GM19468 (cell line): ENCODE data around the gene PXDC1.
"Not testable (repeated sequence)": the region's sequence is repeated elsewhere in the genome, so short reads cannot be mapped to it uniquely, and the experiment has no call there.

Experiments used
- ATAC-seq: cut with Tn5 transposase; IDR thresholded peaks from one replicate; pipeline ENCODE4 v1.9.1; 2021; ENCODE audit warnings: mild to moderate bottlenecking, moderate library complexity, moderate number of reproducible peaks; ENCODE audit not compliant: unreplicated experiment; ENCODE audit errors: extremely low read depth

Gene PXDC1

DNA sequence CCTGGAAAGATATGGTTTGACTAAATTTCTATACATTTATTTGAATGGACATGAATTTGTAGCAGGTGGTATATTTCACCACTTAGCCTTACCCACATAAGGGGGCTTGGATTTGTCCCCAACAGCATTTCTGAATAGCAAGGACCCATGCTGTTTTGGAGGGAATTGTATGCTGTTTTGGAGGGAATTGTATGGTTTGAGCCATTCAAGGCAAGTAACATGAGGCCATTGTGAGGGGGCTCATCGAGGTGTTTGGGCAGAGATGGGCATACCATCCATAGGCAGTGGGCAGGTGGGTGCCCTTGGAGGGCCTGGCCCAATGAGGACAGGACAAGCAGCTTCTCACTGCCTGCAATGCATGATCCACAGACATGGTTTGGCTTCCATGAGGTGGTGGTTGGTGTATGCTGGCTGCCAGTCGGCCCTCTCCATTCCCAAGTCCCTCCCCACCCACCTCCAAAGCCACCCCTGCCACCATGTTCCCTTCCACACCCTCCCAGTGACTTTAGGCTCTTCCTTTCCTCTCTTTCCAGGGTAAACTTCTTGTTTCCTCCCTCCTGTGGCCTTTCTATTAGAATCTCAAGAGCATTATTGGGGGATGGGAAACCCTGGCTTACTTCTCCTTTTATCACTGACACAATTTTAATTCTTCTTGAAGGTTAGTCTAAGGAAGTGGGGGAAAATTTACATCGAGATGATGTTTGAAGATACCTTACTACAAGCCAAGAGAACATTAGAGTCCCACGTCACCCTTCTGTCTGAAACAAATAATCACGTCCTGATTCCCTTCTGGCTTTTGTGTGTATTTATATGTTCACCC lies 13.2 kb upstream of the PXDC1 start:
- no peak for ATAC-seq

DNA sequence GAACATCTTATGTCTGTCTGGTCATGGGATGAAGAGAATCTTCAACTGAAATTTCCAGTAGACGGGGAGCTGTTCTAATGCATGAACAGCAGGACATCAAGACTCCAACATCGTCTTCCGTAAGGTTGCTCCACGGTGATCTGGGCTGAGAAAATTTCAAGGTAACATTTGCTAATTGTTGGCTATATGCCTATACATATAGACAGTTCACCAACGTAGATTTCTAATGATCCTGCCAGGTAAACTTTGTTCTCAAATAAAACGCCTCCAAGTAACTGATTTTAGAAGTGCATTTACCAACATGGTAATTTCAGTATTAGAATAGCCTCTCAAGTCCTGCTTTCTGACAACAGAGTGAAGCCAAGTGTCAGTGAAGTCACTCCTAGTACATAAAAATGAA lies 11.3 kb upstream of the PXDC1 start:
- no peak for ATAC-seq

DNA sequence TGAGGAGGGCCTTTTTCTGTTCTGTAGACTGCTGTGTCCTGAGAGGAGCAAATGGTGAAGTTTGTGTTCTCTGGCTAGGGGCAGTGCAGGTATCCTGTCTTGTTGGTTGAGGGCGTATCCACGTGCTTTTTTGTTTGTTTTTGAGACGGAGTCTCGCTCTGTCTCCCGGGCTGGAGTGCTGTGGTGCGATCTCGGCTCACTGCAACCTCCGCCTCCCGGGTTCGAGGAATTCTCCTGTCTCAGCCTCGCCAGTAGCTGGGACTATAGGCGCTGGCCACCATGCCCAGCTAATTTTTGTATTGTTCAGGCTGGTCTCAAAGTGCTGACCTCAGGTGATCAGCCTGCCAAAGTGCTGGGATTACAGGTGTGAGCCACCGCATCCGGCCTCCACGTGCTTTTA lies 10.8 kb upstream of the PXDC1 start:
- ATAC-seq = no peak

DNA sequence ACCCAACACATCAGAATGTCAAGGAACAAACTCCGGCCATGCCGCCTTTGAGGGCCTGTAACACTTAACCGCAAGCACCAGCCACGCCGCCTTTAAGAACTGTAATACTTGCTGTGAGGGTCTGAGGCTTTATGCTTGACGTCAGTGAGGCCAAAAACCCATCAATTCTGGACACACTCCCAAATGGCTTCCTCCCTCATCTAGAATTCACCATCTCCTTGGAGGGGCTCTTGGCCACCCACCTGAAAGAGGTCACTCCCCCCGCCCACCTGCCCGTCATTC lies 10.4 kb upstream of the PXDC1 start:
- no peak for ATAC-seq

DNA sequence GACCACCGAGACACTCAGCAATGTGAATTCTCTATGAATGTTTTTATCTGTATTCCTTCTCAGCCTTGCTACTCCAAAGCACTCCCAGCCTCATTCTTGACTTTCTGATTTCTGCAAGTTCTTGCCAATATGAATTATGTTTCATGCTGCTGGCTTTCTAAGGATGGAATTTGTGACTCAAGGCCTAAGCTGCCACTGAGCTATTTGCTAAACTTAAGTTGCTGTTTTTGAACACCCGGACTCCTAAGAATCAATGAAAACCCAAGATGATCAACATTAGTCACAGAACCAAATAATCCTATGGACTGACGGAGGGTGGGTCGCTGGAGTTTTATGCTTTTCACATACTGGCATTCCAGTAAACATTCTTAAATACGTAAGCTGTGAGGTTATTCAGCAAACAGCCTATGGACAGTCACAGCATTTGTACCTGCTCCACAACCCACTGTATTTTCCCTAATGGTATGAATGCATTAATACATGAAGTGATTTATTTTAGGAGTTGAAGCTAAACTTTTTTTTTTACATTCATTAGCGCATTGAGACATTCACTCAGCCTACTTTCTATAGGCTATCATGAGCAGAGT lies 8.2 kb upstream of the PXDC1 start:
- no peak for ATAC-seq

DNA sequence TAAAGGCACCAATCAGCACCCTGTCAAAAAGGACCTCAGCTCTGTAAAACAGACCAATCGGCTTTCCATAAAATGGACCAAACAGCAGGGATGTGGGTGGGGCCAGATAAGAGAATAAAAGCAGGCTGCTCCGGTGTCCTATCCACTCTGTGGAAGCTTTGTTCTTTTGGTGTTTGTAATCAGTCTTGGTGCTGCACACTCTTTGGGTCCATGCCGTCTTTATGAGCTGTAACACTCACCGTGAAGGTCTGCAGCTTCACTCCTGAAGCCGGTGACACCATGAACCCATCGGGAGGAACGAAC lies 7.3 kb upstream of the PXDC1 start:
- ATAC-seq = no peak

DNA sequence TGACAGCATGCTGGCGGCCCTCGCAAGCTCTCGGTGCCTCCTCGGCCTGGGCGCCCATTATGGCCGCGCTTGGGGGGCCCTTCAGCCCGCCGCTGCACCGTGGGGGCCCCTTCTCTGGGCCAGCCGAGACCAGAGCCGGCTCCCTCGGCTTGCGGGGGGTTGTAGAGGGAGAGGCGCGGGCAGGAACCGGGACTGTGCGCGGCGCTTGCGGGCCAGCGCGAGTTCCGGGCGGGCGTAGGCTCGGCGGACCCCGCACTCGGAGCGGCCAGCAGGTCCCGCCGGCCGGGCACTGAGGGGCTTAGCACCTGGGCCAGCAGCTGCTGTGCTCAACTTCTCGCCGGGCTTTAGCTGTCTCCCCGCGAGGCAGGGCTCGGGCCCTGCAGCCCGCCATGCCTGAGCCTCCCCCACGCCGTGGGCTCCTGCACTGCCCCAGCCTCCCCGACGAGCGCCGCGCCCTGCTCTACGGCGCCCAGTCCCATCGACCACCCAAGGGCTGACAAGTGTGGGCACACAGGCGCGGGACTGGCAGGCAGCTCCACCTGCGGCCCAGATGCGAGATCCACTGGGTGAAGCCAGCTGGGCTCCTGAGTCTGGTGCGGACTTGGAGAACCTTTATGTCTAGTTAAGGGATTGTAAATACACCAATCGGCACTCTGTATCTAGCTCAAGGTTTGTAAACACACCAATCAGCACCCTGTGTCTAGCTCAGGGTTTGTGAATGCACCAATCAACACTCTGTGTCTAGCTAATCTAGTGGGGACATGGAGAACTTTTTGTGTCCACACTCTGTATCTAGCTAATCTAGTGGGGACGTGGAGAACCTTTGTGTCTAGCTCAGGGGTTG lies 6.7 kb upstream of the PXDC1 start:
- ATAC-seq = not testable (repeated sequence)

DNA sequence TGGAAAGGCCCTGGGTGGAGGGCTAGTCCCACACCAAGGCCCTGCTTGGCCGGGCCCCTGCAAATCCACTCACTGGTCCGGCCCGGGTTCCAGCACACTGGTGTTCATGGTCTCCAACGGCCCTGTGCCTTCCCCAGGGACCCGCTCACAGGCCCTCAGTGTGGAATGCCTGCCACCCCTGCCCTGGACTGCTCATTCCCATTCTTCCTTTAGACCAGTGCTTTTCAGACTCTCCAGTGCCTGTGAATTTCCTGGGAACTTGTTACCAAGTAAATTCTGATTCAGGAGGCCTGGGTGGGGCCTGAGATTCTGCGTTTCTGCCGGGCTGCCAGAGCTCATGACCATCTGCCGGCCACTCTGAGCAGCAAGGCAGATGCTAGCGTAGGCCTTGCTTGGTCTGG lies 5.7 kb upstream of the PXDC1 start:
- ATAC-seq = no peak

DNA sequence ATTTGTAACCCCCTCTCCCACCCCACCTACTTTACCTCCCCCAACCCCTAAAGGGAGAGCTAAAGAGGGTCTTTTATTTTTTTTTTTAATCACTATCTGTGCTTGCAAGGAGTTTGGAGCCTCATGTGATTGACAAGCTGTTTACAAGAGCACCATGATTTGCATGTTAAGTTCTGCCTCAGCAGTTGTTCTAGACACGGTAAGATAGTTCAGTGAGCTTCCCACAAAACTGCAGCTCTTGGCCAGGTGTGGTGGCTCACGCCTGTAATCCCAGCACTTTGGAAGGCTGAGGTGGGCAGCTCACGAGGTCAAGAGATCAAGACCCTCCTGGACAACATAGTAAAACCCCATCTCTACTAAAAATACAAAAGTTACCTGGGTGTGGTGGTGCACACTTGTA lies 5.0 kb upstream of the PXDC1 start:
- no peak for ATAC-seq

DNA sequence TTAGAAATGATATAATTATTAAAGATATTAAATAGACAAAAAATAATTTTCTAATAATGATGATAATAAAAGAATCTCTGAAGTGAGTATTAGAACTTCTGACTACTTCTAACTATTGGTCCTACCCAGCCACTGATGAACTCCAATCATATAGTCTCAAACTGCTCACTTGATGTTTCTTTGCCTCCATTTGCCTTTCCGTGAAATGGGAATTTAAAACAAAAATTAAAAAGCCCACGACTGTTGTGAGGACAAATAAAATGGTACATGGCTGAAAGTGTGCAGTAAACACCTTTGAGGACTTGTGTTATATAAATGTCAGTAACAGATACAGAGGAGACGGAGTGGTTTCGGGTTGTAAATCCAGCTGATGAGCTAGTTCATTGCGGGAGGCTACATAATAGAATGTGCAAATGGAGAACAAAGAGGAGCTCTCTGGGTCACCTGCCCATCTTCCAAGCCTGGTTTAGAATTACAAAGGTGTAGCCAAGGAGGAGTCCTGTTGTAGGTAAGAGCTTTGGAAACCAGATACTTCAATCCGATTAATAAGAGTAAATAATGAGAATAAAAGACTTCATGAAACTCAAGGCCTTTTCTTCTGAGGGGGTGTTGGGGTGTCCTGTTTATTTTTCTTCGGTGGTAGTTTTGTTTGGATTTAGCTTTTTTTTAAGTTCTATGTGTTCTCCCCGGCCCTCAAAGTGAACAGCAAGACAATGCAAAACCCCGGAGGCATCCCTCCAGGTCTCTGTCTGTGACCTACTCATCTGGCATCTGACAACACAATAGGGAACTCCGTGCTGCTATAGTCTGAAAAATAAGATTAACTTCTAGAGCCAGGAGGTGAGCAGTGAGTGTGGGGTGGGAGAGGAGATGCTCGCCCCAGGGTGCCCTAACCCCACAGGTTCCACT lies 4.4 kb upstream of the PXDC1 start:
- no peak for ATAC-seq

DNA sequence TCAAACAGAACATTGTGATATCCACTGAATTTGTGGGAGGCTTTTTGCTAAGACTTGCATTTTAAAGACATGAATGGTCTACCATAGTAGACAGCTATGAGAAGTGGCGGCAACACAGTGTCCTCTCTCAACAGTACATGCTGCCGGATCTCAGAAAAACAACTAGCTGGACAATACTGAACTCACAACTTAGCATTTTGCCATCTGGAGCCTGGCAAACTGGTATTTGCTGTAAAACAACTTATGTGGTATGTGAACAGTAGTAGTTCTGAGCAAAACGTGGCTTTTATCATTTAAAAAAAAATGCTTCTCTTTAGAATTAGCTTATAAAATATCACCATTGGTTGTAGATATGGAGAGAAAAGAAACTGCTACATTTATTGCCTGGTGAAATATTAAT lies 3.3 kb upstream of the PXDC1 start:
- no peak for ATAC-seq

DNA sequence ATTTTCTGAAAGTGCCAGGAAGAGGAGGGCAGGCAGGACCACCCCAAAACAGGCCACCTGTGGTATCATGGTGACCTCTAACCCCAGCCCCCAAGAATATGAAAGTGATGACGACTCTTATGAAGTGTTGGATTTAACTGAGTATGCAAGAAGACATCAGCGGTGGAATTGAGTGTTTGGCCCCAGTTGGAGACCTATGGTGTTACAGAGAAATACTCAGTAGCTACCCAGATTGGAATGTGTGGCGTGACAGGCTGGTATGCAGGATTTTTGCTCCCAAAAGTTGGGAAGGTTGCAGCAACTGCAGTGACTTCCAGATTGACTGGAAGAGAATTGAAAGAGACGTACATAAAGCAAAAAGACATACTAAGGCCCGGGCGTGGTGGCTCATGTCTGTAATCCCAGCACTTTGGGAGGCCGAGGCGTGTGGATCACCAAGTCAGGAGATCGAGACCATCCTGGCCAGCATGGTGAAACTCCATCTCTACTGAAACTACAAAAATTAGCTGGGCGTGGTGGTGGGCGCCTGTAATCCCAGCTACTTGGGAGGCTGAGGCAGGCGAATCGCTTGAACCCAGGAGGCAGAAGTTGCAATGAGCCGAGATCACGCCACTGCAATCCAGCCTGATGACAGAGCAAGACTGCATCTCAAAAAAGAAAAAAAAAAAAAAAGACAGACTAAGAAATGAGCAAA lies 2.7 kb upstream of the PXDC1 start:
- ATAC-seq = not testable (repeated sequence)

DNA sequence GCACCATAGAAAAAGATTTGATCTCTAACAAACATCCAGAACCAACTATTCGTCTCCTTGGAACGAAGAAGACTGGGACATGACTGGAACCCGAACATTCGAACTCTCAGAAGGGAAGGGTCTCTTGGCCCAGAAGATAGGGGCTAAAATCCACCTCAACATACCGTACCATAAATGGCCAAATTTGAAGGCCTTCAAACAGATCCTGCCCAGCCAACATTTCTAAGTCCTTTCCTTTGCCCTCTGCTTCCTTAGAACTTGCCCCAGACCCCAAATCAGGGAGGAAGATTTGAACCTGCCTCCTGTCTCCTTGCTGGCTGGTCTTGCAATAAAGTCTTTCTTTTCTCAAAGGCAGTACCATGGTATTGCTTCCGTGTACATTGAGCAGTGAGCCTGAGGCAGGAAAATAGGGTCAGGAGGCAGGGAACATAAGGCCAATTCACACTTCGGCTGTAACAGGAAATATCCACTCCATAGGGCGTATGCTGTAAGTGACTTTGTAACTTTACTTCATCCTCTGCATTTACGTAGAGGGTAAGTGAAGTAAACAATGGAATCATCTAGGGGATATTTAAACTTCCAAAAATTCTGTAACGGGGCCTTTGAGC lies 1.8 kb upstream of the PXDC1 start:
- no peak for ATAC-seq

DNA sequence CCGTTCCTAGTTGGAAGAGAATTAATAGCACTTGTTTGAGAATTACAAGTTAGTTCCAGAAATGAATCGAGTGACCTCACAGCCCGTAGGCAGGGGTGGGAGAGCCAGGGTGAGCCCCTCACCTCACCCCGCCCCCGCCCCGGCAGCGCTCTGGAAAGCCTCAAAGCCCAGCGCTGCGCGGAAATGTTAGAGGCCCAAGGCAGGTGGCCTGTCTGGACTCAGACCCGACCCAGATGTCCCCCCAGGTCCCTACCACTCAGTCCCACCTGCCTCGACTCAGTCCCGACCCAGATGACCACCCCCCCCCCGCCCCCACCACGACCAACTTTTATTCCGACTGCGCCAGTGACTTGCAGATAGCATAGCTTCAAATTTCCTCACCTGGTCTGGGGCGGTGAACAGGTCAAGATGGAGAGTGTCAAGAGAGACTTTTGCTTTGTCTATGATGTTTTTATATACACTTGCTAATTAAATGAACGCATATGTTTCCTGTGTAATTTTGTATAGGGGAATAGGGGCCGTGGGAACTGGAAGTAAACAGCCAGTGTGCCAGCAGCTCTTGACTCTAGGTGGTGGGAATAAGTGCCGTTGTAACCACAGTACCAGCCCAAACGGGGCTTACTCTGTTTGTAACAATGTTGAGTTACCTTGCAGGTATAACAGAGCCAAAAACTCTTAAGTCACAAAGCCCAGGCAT lies 1.2 kb upstream of the PXDC1 start:
- no peak for ATAC-seq

DNA sequence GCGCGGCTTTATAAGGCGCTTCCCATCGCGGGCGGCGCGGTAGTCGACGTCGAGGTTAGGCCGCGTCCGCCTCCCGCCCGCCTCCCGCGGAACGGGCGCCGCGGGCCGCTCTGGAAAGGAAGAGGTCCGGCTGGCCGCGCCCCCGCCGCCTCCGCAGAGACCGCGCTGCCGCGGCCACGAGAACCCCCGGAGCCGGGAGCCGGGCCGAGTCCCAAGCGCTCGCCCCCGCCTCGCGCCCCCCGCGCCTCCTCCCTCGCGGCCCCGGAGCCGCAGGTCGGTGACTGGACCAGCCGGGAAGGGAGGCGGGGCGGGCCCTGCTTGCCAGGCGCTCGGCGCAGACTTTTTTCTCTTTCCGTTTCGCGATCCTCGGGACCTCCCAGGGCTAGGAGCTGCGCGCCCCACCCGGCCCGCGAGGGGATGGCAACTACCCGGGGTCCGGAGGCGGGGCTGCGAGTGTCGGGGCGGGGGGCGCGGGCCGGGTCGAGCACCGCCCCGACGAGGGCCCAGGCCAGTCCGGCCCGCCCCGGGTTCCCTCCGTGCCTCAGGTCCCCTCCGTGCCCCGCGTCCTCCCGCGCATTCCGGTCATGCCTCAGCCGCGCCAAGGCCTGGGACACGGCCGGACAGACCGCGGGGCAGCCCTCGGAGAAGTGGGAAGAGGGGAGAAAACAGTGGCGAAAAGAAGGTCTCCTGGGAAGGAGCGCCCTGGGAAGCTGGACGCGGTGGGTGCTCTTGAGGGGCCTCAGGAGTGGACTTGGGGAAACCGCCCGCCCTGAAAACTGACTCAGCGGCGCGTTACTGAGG lies 417 bp upstream of the PXDC1 start:
- ATAC-seq = peak; percentile 68

DNA sequence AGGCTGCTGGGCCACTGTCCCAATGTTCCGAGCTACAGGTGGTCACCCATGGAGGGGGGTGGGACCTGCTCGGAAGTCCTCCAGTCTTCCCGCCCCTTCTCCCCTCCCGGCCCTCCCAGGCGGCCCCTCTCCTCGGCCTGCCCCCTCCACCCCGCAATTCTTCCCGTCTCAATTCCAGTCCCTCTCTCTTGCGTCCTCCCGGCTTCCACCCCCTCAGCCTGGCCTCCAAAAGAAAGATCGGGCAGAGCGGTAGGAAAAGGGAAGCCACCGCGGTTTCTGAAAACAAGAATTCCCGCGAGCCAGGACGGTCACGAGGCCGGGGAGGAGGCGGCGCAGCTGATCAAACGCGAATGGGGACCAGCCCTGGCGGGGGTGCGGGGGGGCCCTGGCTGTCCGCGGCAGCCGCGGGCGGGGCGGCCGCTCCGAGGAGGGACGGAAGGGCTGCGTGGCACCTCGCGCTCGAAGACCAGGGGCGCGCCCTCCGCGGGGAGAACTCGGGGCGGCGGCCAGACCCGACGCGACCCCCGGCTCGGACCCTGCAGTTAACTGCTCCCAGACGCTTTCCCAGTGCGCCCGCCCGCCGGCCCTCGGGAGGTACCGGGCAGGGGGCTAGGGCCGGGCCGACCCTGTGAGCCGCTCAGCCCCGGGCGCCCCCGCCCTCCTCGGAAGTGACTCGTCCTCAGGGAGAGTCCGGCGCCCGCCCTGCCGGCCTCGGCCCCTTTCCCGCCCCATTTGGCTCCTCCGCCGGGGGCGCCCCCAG lies 1.0 kb downstream of the PXDC1 start:
- no peak for ATAC-seq

DNA sequence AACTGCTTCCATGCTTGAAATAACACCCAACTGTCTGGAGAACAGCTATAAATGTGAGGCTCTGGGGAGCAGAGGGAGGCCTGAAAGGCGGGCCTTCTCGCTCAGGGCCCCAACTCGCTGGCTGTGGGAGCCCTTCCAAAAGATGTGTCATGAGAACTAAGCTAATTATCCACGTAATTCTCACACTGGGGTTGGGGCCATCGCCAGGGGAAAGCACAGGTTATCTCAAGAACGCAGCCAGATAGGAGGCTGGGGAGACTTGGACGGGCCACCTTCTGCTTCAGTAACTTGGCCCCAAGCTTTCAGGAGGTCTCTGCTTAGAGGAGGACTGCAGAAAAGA lies 1.6 kb downstream of the PXDC1 start:
- no peak for ATAC-seq
